Measurements from ENCODE around the gene TCF19. TPM values are rescaled to one million over a fixed set of nuclear protein-coding genes. Genes with fewer than 3 reads are reported as not detected.
"Not testable (repeated sequence)": the region's sequence is repeated elsewhere in the genome, so short reads cannot be mapped to it uniquely, and the experiment has no call there.

The TCF19 gene
- total RNA-seq, 6 experiments from 2014 or later = 0.42 to 4.4 (median 1.3) TPM

- 91% methylated on average over 4 of the region's 4 CpGs for WGBS (ENCODE audit: insufficient coverage, low coverage, low lambda C conversion rate, missing lambda C conversion rate)
- no peak for ATAC-seq
- DNase-seq = no peak
- Histone ChIP-seq H3K4me3 (no peak overlapping the region), H3K27ac (no peak overlapping the region), H3K36me3 (no peaks in the 10 kb centered on the region), H3K9me3 (no peaks in the 10 kb centered on the region), H3K27me3 (no peaks in the 10 kb centered on the region), H3K4me1 (peaks cover 0 to 10% (median 0%) of the 10 kb centered on the region in 4 donors)
- intact Hi-C loops (cut with DNase I) = loop anchor here (5.0 kb wide), 1 partner anchor 53 kb away; the partner anchor contains the start of gene PSORS1C2 (in 2 of the 2)
- TF ChIP-seq CTCF (IDR thresholded peaks at IDR 0.05) = no peak
- TF ChIP-seq POLR2A (IDR thresholded peaks at IDR 0.05) = no peak
Measured at GRCh38 chr6:31190488-31190887, 32.1 kb downstream of the TCF19 start.

DNA sequence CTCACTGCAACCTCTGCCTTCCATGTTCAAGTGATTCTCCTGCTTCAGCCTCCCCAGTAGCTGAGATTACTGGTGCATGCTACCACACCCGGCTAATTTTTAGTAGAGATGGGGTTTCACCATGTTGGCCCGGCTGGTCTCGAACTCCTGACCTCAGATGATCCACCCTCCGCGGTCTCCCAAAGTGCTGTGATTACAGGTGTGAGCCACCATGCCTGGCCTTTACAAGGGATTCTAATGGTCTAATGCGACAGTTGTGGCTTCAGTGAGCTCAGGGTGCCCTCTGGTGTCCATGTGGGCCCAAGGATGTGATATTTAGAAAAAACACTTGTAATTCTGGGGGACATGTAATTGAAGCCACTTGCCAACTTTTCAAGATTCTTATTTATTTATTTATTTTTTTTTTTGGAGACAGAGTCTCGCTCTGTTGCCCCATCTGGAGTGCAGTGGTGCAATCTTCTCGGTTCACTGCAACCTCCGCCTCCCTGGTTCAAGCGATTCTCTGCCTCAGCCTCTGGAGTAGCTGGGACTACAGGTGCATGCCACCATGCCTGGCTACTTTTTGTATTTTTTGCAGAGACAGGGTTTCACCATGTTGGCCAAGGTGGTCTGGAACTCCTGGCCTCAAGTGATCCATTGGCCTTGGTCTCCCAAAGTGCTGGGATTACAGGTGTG, 34.2 kb downstream of the TCF19 start:
- not testable (repeated sequence) for H3K9me3 ChIP-seq, H3K4me1 ChIP-seq, H3K4me3 ChIP-seq, H3K27me3 ChIP-seq, H3K27ac ChIP-seq, H3K36me3 ChIP-seq
- DNase-seq (peak; percentile 68 to 76 (median 71)), ATAC-seq (peak; percentile 49 to 72 (median 66))
- intact Hi-C loops (cut with DNase I) = loop anchor here (5.0 kb wide), 1 partner anchor 55 kb away; the partner anchor contains the start of gene PSORS1C2 (in 2 of the 2)
- peak; percentile 69 to 80 (median 72) for TF ChIP-seq CTCF (IDR thresholded peaks at IDR 0.05)
- 26% methylated on average over 9 of the region's 10 CpGs for WGBS (ENCODE audit: insufficient coverage, low coverage, low lambda C conversion rate, missing lambda C conversion rate)

- 79% methylated on average over 6 of the region's 8 CpGs for WGBS (ENCODE audit: insufficient coverage, low coverage, low lambda C conversion rate, missing lambda C conversion rate)
- Histone ChIP-seq H3K4me1 (peaks cover 0 to 6% (median 0%) of the 10 kb centered on the region in 4 donors), H3K9me3 (no peaks in the 10 kb centered on the region), H3K36me3 (no peaks in the 10 kb centered on the region), H3K4me3 (no peak overlapping the region), H3K27ac (no peak overlapping the region), H3K27me3 (no peaks in the 10 kb centered on the region)
- ATAC-seq (no peak), DNase-seq (no peak)
- intact Hi-C loops (cut with DNase I) = loop anchor here (5.0 kb wide), 1 partner anchor 56 kb away; the partner anchor contains the start of gene PSORS1C2 (in 2 of the 2)
- no peak for TF ChIP-seq CTCF (IDR thresholded peaks at IDR 0.05)
- no peak for TF ChIP-seq POLR2A (IDR thresholded peaks at IDR 0.05)
Measured at GRCh38 chr6:31193206-31193605, 34.8 kb downstream of the TCF19 start.

GRCh38 chr6:31194061-31194834, 35.9 kb downstream of the TCF19 start:
- H3K36me3 ChIP-seq = no peaks in the 10 kb centered on the region
- intact Hi-C loops (cut with DNase I) = loop anchor here (5.0 kb wide), 1 partner anchor 57 kb away; the partner anchor contains the start of gene PSORS1C2 (in 2 of the 2)
- H3K4me3 ChIP-seq = no peak overlapping the region
- DNase-seq (no peak), ATAC-seq (no peak)
- peaks cover 0 to 6% (median 0%) of the 10 kb centered on the region in 4 donors for H3K4me1 ChIP-seq
- no peaks in the 10 kb centered on the region for H3K27me3 ChIP-seq
- TF ChIP-seq POLR2A (IDR thresholded peaks at IDR 0.05) (no peak), CTCF (IDR thresholded peaks at IDR 0.05) (no peak)
- WGBS (ENCODE audit: insufficient coverage, low coverage, low lambda C conversion rate, missing lambda C conversion rate) = 57% methylated on average over 6 of the region's 6 CpGs
- H3K27ac ChIP-seq = no peak overlapping the region
- H3K9me3 ChIP-seq = no peaks in the 10 kb centered on the region

DNA sequence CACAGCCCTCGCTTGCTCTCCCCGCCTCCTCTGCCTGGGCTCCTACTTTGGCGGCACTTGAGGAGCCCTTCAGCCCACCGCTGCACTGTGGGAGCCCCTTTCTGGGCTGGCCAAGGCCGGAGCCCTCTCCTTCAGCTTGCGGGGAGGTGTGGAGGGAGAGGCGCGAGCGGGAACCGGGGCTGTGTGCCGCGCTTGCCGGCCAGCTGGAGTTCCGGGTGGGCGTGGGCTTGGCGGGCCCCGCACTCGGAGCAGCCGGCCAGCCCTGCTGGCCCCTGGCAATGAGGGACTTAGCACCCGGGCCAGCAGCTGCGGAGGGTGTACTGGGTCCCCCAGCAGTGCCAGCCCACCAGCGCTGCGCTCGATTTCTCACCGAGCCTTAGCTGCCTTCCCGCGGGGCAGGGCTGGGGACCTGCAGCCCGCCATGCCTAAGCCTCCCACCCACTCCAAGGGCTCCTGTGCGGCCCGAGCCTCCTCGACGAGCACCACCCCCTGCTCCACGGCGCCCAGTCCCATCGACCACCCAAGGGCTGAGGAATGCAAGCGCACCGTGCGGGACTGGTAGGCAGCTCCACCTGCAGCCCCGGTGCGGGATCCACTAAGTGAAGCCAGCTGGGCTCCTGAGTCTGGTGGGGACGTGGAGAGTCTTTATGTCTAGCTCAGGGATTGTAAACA, 37.1 kb downstream of the TCF19 start:
- H3K27ac ChIP-seq, H3K27me3 ChIP-seq, ATAC-seq, H3K9me3 ChIP-seq, H3K4me3 ChIP-seq, H3K36me3 ChIP-seq, DNase-seq, H3K4me1 ChIP-seq: not testable (repeated sequence)
- 100% methylated on average over 4 of the region's 41 CpGs for WGBS (ENCODE audit: insufficient coverage, low coverage, low lambda C conversion rate, missing lambda C conversion rate)
- intact Hi-C loops (cut with DNase I) = loop anchor here (5.0 kb wide), 2 partner anchors 167 to 172 kb away; no protein-coding TSS in a partner anchor

DNA sequence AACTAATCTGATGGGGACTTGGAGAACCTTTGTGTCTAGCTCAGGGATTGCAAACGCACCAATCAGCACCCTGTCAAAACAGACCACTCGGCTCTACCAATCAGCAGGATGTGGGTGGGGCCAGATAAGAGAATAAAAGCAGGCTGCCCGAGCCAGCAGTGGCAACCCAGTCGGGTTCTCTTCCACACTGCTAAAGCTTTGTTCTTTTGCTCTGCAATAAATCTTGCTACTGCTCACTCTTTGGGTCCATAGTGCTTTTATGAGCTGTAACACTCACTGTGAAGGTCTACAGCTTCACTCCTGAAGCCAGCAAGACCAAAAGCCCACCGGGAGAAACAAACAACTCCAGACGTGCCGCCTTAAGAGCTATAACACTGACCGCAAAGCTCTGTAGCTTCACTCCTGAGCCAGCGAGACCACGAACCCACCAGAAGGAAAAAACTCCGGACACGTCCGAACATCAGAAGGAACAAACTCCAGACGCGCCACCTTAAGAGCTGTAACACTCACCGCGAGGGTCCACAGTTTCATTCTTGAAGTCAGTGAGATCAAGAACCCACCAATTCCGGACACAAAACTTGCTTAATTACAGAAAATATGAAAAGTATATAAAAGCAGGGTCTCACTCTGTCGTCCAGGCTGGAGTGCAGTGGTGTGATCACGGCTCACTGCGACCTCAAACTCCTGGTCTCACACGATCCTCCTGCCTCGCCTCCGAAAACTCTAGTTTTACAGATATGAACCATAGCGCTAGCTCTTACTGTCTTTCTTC, 38.0 kb downstream of the TCF19 start:
- H3K4me3 ChIP-seq = peak overlapping the region in 1 of 3 donors; percentile 72
- 68% methylated on average over 10 of the region's 25 CpGs for WGBS (ENCODE audit: insufficient coverage, low coverage, low lambda C conversion rate, missing lambda C conversion rate)
- H3K36me3 ChIP-seq, H3K27me3 ChIP-seq, H3K4me1 ChIP-seq, DNase-seq, ATAC-seq, H3K9me3 ChIP-seq: not testable (repeated sequence)
- intact Hi-C loops (cut with DNase I) = loop anchor here (5.0 kb wide), 2 partner anchors 166 to 171 kb away; no protein-coding TSS in a partner anchor
- H3K27ac ChIP-seq = peak overlapping the region; percentile 94 to 99 (median 95)

Measured in right lobe of liver (tissue), 6 donors.